Neural cell (in vitro differentiated cells): Measurements from ENCODE around the gene CTBP2. TPM values are rescaled to one million over a fixed set of nuclear protein-coding genes. Genes with fewer than 3 reads are reported as not detected.
"Not testable (repeated sequence)": the region's sequence is repeated elsewhere in the genome, so short reads cannot be mapped to it uniquely, and the experiment has no call there.

Experiments used
- H2AFZ ChIP-seq: fragments of 200-600, 300-800 bp; sonication (generic), shearing (Covaris generic); 2 replicates; pipeline ENCODE4 v1.6.0; 2014; ENCODE audit warnings: low read depth, mild to moderate bottlenecking, antibody characterized with exemption, low read length, moderate library complexity
- H3F3A ChIP-seq: fragments of 200-600 bp; shearing (Covaris generic); 2 replicates; pipeline ENCODE4 v1.6.1; 2016; ENCODE audit warnings: mild to moderate bottlenecking, moderate library complexity, mixed read lengths, antibody characterized with exemption, low read length; ENCODE audit not compliant: insufficient read depth, poor library complexity, severe bottlenecking
- H3K27ac ChIP-seq: fragments of 200-600, 300-800 bp; sonication (generic), shearing (Covaris generic); 2 replicates; pipeline ENCODE4 v1.5.1; 2014; ENCODE audit warnings: mild to moderate bottlenecking, low read length, moderate library complexity
- H3K27me3 ChIP-seq: fragments of 300-800, 200-600 bp; sonication (generic), shearing (Covaris generic); 2 replicates; pipeline ENCODE4 v1.6.0; 2014; ENCODE audit warnings: mild to moderate bottlenecking, low read depth, low read length, moderate library complexity; ENCODE audit not compliant: insufficient read depth
- H3K36me3 ChIP-seq: fragments of 300-800, 200-600 bp; sonication (generic), shearing (Covaris generic); 2 replicates; pipeline ENCODE4 v1.5.1; 2014; ENCODE audit warnings: mild to moderate bottlenecking, antibody characterized with exemption, low read length, moderate library complexity; ENCODE audit not compliant: insufficient read depth
- H3K4me2 ChIP-seq: fragments of 300-800, 200-600 bp; sonication (generic), shearing (Covaris generic); 2 replicates; pipeline ENCODE4 v1.6.0; 2014; ENCODE audit warnings: mild to moderate bottlenecking, low read length
- H3K4me3 ChIP-seq: fragments of 300-800, 200-600 bp; sonication (generic), shearing (Covaris generic); 2 replicates; pipeline ENCODE4 v1.5.1; 2014; ENCODE audit warnings: mild to moderate bottlenecking, low read length, moderate library complexity
- H3K79me2 ChIP-seq: fragments of 200-600 bp; shearing (Covaris generic); replicated peaks from 2 replicates; pipeline ENCODE4 v1.6.0; 2014; ENCODE audit warnings: mild to moderate bottlenecking, low read length, moderate library complexity; ENCODE audit not compliant: insufficient read depth
- H3K9ac ChIP-seq: fragments of 300-800, 200-600 bp; sonication (generic), shearing (Covaris generic); 2 replicates; pipeline ENCODE4 v1.6.1; 2016; ENCODE audit warnings: mild to moderate bottlenecking, low read length, mixed read lengths
- H3K9me2 ChIP-seq: fragments of 200-600 bp; shearing (Covaris generic); 2 replicates; pipeline ENCODE4 v1.6.1; 2016; ENCODE audit warnings: mild to moderate bottlenecking, low read length, mixed read lengths; ENCODE audit not compliant: insufficient read depth
- H3K9me3 ChIP-seq: fragments of 200-600, 300-800 bp; sonication (generic), shearing (Covaris generic); 2 replicates; pipeline ENCODE4 v1.6.1; 2016; ENCODE audit warnings: mild to moderate bottlenecking, mixed run types, low read length, moderate library complexity, mixed read lengths
- H4K20me1 ChIP-seq: fragments of 200-600 bp; shearing (Covaris generic); 2 replicates; pipeline ENCODE4 v1.6.1; 2016; ENCODE audit warnings: mild to moderate bottlenecking, mixed run types; ENCODE audit not compliant: insufficient read depth
- EP300 ChIP-seq: fragments of 450-650 bp; conservative IDR thresholded peaks from 2 replicates; pipeline ENCODE4 v1.6.1; 2014; ENCODE audit warnings: antibody characterized with exemption, mild to moderate bottlenecking, moderate library complexity; ENCODE audit not compliant: poor library complexity, severe bottlenecking
- EZH2 ChIP-seq: fragments of 200-600, 300-800 bp; shearing (Covaris generic), sonication (generic); IDR thresholded peaks from 2 replicates; pipeline ENCODE4 v1.6.1; 2014; ENCODE audit warnings: antibody characterized with exemption, low read length, borderline replicate concordance, mild to moderate bottlenecking; ENCODE audit not compliant: insufficient read depth, poor library complexity, severe bottlenecking
- MXI1 ChIP-seq: fragments of 450-650 bp; conservative IDR thresholded peaks from 2 replicates; pipeline ENCODE4 v1.6.1; 2014; ENCODE audit warnings: antibody characterized with exemption, mild to moderate bottlenecking; ENCODE audit not compliant: poor library complexity, severe bottlenecking
- POLR2AphosphoS5 ChIP-seq: IDR thresholded peaks from 2 replicates; pipeline ENCODE4 v1.6.1; 2012
- RAD21 ChIP-seq: fragments of 450-650 bp; conservative IDR thresholded peaks from 2 replicates; pipeline ENCODE4 v1.6.1; 2014; ENCODE audit warnings: antibody characterized with exemption, mild to moderate bottlenecking, moderate library complexity
- SMC3 ChIP-seq: fragments of 450-650 bp; conservative IDR thresholded peaks from 2 replicates; pipeline ENCODE4 v1.6.1; 2014; ENCODE audit warnings: antibody characterized with exemption, mild to moderate bottlenecking, moderate library complexity; ENCODE audit not compliant: poor library complexity
- TAF1 ChIP-seq: IDR thresholded peaks from 2 replicates; pipeline ENCODE4 v1.6.1; 2012; ENCODE audit warnings: low read depth
- polyA plus RNA-seq: library from polyadenylated mRNA; depleted of rRNA; stranded (reverse); fragments of >200 nt; gene quantifications from 2 replicates; pipeline ENCODE4 v1.2.3, GENCODE V29; 2014
- TF ChIP-seq, protein P1 (sequence below): IDR thresholded peaks from 2 replicates; pipeline ENCODE4 v1.6.1; 2012; ENCODE audit warnings: borderline replicate concordance
- TF ChIP-seq, protein P2 (sequence below): fragments of 450-650 bp; IDR thresholded peaks from 2 replicates; pipeline ENCODE4 v1.5.1; 2014; ENCODE audit warnings: antibody characterized with exemption, mild to moderate bottlenecking, moderate library complexity; ENCODE audit not compliant: poor library complexity, severe bottlenecking

The CTBP2 gene
- polyA plus RNA-seq, 1 donor from 2014 or later = 59.5 TPM

DNA sequence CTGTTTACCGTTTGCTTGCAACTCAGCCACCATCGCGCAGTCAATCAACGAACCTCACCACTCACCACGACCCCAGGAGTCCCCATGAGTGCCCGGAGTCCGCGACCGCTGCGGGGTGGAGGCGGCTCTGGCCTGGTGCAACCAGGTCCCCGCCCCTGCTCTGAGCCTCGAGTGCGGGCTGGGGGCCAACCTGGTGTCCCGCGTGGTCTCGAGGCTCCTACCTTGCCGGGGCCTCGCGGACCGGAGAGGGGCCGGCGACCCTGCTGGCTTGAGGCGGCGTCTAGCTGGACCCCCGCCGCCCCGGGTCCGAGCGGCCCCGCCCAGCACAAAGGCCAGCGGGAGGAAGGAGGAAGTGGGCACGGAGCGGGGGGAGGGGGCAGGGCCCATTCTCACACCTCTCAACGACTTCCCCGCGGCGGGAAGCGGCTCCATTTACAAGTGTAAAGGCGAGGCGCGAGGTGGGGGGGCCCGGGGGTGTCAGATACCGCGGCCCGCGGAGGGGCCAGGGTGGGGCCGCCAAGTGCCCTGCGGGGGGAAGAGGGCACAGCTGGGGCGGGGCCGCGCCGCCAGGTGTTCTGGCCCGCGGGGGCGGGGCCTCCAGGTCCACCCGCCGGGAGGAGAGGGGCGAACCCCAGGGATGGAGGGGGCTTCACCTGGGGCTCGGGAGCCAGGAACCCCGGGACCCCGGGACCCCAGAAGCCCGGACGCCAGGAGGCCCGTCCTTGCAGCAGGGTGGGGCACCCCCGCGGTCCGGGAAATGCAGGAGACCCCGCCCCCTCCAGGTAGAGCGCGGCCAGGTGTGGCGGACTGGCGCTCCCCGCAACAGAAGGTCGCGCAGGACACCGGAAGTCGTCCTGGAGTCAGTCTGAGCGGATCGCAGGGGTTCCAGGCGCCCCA is 8.6 kb downstream of the CTBP2 start:
- Histone ChIP-seq H3K27ac (no peak overlapping the region), H3K4me2 (no peak overlapping the region), H3K9ac (no peak overlapping the region), H2AFZ (no peak overlapping the region), H3K79me2 (peaks cover 88% of the 10 kb centered on the region), H3K9me2 (no peaks in the 10 kb centered on the region), H3F3A (no peaks in the 10 kb centered on the region), H3K36me3 (no peaks in the 10 kb centered on the region), H3K27me3 (no peaks in the 10 kb centered on the region), H4K20me1 (peaks cover 5% of the 10 kb centered on the region), H3K4me3 (no peak overlapping the region), H3K9me3 (no peaks in the 10 kb centered on the region)
- TF ChIP-seq, protein P1, sequence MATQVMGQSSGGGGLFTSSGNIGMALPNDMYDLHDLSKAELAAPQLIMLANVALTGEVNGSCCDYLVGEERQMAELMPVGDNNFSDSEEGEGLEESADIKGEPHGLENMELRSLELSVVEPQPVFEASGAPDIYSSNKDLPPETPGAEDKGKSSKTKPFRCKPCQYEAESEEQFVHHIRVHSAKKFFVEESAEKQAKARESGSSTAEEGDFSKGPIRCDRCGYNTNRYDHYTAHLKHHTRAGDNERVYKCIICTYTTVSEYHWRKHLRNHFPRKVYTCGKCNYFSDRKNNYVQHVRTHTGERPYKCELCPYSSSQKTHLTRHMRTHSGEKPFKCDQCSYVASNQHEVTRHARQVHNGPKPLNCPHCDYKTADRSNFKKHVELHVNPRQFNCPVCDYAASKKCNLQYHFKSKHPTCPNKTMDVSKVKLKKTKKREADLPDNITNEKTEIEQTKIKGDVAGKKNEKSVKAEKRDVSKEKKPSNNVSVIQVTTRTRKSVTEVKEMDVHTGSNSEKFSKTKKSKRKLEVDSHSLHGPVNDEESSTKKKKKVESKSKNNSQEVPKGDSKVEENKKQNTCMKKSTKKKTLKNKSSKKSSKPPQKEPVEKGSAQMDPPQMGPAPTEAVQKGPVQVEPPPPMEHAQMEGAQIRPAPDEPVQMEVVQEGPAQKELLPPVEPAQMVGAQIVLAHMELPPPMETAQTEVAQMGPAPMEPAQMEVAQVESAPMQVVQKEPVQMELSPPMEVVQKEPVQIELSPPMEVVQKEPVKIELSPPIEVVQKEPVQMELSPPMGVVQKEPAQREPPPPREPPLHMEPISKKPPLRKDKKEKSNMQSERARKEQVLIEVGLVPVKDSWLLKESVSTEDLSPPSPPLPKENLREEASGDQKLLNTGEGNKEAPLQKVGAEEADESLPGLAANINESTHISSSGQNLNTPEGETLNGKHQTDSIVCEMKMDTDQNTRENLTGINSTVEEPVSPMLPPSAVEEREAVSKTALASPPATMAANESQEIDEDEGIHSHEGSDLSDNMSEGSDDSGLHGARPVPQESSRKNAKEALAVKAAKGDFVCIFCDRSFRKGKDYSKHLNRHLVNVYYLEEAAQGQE = no peak
- TF ChIP-seq TAF1 (no peak), EZH2 (no peak), EP300 (no peak), SMC3 (no peak), MXI1 (no peak), RAD21 (no peak), POLR2AphosphoS5 (no peak)
- TF ChIP-seq, protein P2, sequence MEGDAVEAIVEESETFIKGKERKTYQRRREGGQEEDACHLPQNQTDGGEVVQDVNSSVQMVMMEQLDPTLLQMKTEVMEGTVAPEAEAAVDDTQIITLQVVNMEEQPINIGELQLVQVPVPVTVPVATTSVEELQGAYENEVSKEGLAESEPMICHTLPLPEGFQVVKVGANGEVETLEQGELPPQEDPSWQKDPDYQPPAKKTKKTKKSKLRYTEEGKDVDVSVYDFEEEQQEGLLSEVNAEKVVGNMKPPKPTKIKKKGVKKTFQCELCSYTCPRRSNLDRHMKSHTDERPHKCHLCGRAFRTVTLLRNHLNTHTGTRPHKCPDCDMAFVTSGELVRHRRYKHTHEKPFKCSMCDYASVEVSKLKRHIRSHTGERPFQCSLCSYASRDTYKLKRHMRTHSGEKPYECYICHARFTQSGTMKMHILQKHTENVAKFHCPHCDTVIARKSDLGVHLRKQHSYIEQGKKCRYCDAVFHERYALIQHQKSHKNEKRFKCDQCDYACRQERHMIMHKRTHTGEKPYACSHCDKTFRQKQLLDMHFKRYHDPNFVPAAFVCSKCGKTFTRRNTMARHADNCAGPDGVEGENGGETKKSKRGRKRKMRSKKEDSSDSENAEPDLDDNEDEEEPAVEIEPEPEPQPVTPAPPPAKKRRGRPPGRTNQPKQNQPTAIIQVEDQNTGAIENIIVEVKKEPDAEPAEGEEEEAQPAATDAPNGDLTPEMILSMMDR = no peak

DNA sequence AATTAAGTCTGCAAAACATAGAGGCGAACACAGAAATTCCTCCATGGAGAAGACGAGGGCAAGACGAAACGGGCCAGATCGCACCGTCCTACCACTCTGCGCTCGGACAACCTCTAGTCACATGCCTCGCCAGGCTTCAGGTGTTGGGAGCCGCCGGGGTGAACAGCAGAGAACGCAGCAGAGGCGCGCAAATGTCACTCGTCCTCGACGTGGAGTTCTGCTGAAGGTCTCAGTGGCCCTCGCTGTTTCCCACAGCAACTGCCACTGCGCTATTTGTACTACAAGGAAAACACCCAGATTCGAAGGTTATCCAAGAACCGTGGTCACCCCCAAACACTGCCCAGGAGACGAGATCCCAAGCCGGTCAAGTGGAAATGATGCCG is 9.2 kb downstream of the CTBP2 start:
- no peaks in the 10 kb centered on the region for H3K9me2 ChIP-seq
- no peak for TF ChIP-seq MXI1
- no peak for TF ChIP-seq EZH2
- no peak for TF ChIP-seq POLR2AphosphoS5
- no peak for TF ChIP-seq TAF1
- no peak for TF ChIP-seq SMC3
- H3K79me2 ChIP-seq = peaks cover 88% of the 10 kb centered on the region
- no peaks in the 10 kb centered on the region for H3K9me3 ChIP-seq
- no peaks in the 10 kb centered on the region for H3K27me3 ChIP-seq
- no peak overlapping the region for H3K4me2 ChIP-seq
- H3K36me3 ChIP-seq = no peaks in the 10 kb centered on the region
- no peak overlapping the region for H3K9ac ChIP-seq
- no peak overlapping the region for H3K27ac ChIP-seq
- no peak overlapping the region for H2AFZ ChIP-seq
- no peak overlapping the region for H3K4me3 ChIP-seq
- H4K20me1 ChIP-seq = peaks cover 5% of the 10 kb centered on the region
- no peaks in the 10 kb centered on the region for H3F3A ChIP-seq

DNA sequence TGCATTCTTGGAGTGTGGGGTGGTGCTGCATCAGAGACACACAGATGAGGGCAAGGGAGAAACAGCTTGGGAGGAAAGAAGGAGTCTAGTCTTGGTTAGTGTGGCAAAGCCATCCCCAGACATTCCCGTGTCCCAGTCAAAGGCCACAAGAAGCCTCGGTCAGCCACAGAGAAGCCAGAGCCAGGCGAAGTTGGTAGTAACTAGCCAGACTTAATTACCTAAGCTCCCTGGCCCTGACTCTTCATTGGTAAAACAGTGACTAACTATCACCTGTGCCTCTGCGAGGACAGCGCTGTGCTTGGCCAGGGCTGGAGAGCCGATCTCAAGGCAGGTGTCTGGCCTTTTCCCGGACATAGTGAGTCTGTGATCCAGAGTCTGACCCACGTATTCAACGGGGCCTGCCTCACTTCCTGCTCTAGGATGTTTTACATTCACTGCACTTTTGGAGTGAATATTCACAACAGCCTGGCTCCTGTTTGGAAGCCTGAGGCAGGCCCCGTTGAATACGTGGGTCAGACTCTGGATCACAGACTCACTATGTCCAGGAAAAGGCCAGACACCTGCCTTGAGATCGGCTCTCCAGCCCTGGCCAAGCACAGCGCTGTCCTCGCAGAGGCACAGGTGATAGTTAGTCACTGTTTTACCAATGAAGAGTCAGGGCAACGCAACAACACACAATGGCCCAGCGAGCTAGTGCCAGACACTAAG is 9.8 kb downstream of the CTBP2 start:
- H3K4me2 ChIP-seq, H3K9me3 ChIP-seq, H3K36me3 ChIP-seq, H3K9me2 ChIP-seq, H3F3A ChIP-seq, H3K27me3 ChIP-seq, H3K27ac ChIP-seq, H4K20me1 ChIP-seq, H2AFZ ChIP-seq, H3K4me3 ChIP-seq, H3K9ac ChIP-seq: not testable (repeated sequence)
- H3K79me2 ChIP-seq = peaks cover 88% of the 10 kb centered on the region
